ENCODE results near the gene DPH1. TPM values are rescaled to one million over a fixed set of nuclear protein-coding genes. Genes with fewer than 3 reads are reported as not detected.
A peak's percentile ranks its signal among the peaks of the same experiment; 100 is the strongest.

DPH1 gene
- total RNA-seq, 1 donor from 2014 or later: 29.4 TPM

DNA sequence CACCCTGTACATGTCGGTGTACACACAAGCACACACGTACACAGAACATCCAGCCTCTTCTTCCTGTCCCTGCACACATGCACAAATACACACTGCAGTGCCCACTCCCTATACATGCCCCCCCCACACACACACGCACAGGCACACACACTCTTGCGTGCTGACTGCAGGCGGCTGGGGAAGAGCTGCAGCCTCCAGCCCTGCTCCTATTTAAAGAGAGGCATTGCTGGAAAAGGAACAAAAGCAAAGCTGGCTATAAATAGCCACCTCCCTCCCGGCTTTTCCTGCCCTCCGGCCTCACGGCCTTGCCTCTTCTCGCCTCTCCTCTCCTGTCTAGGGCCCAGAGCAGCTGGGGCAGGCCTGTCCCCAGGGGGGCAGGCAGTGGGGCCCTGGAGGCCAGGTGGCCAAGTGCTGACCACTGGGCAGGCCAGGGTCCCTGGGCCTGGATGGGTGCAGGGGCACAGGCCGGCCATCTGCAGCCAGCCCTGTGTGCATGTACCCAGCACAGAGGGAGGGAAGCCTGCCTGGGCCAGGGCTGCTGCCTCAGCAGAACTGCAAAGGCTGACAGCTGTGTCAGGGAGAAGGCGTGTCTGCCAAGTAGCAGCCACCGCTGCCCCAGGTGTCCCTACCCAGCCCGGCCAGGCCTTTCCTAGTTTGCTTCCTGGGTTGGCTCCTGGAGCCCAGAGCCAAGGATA is 30.2 kb upstream of the DPH1 start:
- Mint-ChIP-seq H3K36me3 (ENCODE audit: low read depth) (no peaks in the 10 kb centered on the region), H3K4me3 (ENCODE audit: unreplicated experiment) (peak overlapping the region; percentile 31), H3K27me3 (ENCODE audit: low read depth) (peaks cover 2% of the 10 kb centered on the region), H3K27ac (ENCODE audit: unreplicated experiment) (peak overlapping the region; percentile 70), H3K9me3 (ENCODE audit: low read depth) (no peaks in the 10 kb centered on the region), H3K4me1 (ENCODE audit: low read depth) (peaks cover 39% of the 10 kb centered on the region)
- TF ChIP-seq, protein P1, sequence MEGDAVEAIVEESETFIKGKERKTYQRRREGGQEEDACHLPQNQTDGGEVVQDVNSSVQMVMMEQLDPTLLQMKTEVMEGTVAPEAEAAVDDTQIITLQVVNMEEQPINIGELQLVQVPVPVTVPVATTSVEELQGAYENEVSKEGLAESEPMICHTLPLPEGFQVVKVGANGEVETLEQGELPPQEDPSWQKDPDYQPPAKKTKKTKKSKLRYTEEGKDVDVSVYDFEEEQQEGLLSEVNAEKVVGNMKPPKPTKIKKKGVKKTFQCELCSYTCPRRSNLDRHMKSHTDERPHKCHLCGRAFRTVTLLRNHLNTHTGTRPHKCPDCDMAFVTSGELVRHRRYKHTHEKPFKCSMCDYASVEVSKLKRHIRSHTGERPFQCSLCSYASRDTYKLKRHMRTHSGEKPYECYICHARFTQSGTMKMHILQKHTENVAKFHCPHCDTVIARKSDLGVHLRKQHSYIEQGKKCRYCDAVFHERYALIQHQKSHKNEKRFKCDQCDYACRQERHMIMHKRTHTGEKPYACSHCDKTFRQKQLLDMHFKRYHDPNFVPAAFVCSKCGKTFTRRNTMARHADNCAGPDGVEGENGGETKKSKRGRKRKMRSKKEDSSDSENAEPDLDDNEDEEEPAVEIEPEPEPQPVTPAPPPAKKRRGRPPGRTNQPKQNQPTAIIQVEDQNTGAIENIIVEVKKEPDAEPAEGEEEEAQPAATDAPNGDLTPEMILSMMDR (IDR thresholded peaks at IDR 0.05): no peak
- no peak for DNase-seq (ENCODE audit: low spot score)

DNA sequence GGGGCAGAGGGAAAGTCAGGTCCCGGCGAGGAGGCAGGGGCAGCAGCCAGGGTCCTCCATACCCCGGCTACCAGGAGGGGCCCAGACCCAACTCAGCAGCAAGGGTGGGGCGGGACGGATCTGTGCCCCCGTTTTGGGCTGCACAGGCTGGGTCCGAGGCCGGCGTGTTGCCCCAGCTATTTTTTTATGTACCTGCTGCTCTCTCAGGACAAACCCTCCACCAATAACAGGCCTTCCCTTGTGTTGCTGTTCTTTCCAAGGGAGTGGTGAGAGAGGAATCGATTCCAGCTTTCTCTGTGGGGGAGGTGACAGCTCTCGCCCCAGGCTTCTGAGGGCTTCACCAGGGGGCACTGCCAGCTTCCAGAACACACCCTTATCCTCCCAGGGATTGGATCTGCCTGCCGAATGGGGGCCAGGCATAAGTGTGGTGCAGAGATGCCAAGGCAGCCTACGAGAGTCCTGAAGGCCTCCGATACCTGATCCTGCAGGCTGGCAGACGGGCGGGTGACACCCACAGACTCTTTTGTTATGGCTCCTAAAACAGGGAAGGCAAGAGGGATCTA is 27.1 kb upstream of the DPH1 start:
- Mint-ChIP-seq H3K9me3 (ENCODE audit: low read depth) (no peaks in the 10 kb centered on the region), H3K27me3 (ENCODE audit: low read depth) (no peaks in the 10 kb centered on the region)

DNA sequence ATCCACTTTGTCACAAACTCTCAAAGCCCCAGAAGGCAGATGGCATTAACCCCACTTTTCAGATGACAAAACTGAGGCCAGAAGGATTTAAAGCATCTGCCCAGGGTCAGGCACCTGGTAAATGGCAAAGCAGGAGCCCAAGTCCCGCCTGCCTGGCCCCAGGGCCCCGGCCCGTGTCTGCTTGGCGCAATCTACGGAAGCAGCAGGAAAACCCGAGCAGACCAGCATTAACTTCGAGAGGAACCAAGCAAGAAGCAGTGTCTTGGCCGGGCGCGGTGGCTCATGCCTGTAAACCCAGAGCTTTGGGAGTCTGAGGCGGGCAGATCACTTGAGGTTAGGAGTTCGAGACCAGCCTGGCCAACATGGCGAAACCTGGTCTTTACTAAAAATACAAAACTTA is 26.4 kb upstream of the DPH1 start:
- TF ChIP-seq, protein P1 (IDR thresholded peaks at IDR 0.05): no peak
- H3K4me1 Mint-ChIP-seq (ENCODE audit: low read depth): peaks cover 26% of the 10 kb centered on the region
- no peaks in the 10 kb centered on the region for H3K36me3 Mint-ChIP-seq (ENCODE audit: low read depth)
- no peak for DNase-seq (ENCODE audit: low spot score)
- peak overlapping the region; percentile 12 for H3K27ac Mint-ChIP-seq (ENCODE audit: unreplicated experiment)
- no peak overlapping the region for H3K4me3 Mint-ChIP-seq (ENCODE audit: unreplicated experiment)
- H3K9me3 Mint-ChIP-seq (ENCODE audit: low read depth): no peaks in the 10 kb centered on the region
- H3K27me3 Mint-ChIP-seq (ENCODE audit: low read depth): no peaks in the 10 kb centered on the region

More for the DNA sequence above, 27.1 kb upstream of the DPH1 start:
- DNase-seq (ENCODE audit: low spot score): no peak
- Mint-ChIP-seq H3K4me3 (ENCODE audit: unreplicated experiment) (no peak overlapping the region), H3K36me3 (ENCODE audit: low read depth) (no peaks in the 10 kb centered on the region), H3K27ac (ENCODE audit: unreplicated experiment) (no peak overlapping the region), H3K4me1 (ENCODE audit: low read depth) (peaks cover 26% of the 10 kb centered on the region)
- TF ChIP-seq, protein P1 (IDR thresholded peaks at IDR 0.05): no peak

DNA sequence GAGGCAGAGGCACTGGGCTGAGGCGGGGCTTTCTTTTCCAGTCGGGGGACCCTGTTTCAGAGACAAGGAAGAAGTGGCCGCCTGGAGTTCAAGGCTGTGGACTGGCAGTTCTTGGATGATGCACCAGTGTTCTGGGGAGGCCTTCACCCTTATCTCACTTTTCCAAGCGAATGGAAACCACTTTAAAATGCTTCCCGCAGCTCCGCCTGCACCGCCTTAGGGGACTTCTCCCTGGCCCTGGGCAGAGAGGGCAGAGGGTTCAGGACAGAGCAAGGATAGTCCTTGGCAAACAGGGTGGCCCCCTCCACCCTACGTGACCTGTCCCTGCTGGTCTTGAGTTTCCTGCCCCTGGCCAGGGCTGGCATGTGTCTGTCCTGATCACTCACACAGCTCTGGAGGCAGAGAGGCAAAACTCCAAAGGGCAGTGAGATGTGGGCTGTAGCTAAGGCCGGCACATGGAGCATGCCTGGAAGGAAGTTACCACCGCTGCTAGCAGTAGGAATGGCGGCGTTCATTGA is 25.5 kb upstream of the DPH1 start:
- TF ChIP-seq, protein P1 (IDR thresholded peaks at IDR 0.05): no peak
- no peaks in the 10 kb centered on the region for H3K27me3 Mint-ChIP-seq (ENCODE audit: low read depth)
- H3K4me1 Mint-ChIP-seq (ENCODE audit: low read depth): peaks cover 18% of the 10 kb centered on the region
- no peaks in the 10 kb centered on the region for H3K36me3 Mint-ChIP-seq (ENCODE audit: low read depth)
- DNase-seq (ENCODE audit: low spot score): no peak
- H3K4me3 Mint-ChIP-seq (ENCODE audit: unreplicated experiment): no peak overlapping the region
- H3K9me3 Mint-ChIP-seq (ENCODE audit: low read depth): no peaks in the 10 kb centered on the region
- no peak overlapping the region for H3K27ac Mint-ChIP-seq (ENCODE audit: unreplicated experiment)

DNA sequence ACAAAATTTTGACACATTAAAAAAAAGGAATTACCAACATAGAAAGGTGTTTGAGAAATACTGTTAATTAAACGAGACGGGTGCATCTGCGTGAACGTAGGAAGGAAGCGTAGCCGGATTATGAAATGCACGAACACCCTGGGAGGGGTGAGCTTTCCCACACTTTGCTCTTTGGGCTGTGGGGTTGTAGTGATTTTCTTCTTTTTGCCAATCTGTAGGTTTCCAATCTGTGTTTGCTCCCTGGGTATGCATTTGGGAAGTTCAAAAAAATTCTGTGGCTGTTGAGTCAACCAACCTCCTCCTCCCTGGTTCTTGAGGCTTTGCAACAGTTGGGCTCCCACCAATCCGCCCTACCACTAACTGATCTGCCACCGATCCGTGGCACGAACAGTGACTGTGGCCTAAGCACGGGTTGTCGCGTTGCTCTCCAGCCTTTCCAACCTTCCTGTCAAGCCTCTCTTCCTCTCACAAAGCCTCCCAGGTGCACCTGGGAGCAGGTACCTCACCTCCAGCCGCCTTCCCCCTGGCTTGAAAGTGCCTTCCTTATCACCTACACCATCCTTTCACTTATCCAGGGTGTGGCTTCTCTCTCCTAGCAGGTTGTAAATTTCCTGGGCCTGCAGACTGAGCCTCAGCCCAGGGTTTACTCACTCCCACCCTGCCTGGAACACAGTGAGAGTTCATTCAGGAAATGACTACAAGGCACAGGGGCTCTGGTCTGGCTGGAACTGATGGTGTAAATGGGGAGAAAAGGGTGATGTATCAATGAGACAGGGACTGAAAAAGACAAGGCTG is 21.4 kb upstream of the DPH1 start:
- H3K36me3 Mint-ChIP-seq (ENCODE audit: low read depth): no peaks in the 10 kb centered on the region
- no peak for DNase-seq (ENCODE audit: low spot score)
- H3K4me1 Mint-ChIP-seq (ENCODE audit: low read depth): peaks cover 23% of the 10 kb centered on the region
- TF ChIP-seq, protein P1 (IDR thresholded peaks at IDR 0.05): no peak
- H3K9me3 Mint-ChIP-seq (ENCODE audit: low read depth): no peaks in the 10 kb centered on the region
- no peaks in the 10 kb centered on the region for H3K27me3 Mint-ChIP-seq (ENCODE audit: low read depth)
- H3K4me3 Mint-ChIP-seq (ENCODE audit: unreplicated experiment): no peak overlapping the region
- no peak overlapping the region for H3K27ac Mint-ChIP-seq (ENCODE audit: unreplicated experiment)

Data from chondrocyte (in vitro differentiated cells).